IMR-90 (cell line): ENCODE measurements around the gene ENAH. TPM values are rescaled to one million over a fixed set of nuclear protein-coding genes. Genes with fewer than 3 reads are reported as not detected.
A peak's percentile ranks its signal among the peaks of the same experiment; 100 is the strongest.

ENCODE experiments used
- ATAC-seq: fragments of 200-7000 bp; cut with Tn5 transposase; 2 replicates; pipeline ENCODE4 v1.9.1; 2020; ENCODE audit warnings: low read depth, mild to moderate bottlenecking, moderate library complexity
- BruUV-seq: library from RNA; stranded (reverse); fragments of 400-500 nt; replicated peaks from 2 replicates; lab custom pipeline; 2021; lab: Mats Ljungman, UMichigan
- CTCF ChIA-PET: fragments of 300-600 bp; formaldehyde crosslinking; extraction: SDS; loops from one replicate; lab custom pipeline; 2021; ENCODE audit warnings: antibody characterized with exemption; lab: Yijun Ruan, JAX
- POLR2A ChIA-PET: fragments of 300-600 bp; sonication (Branson Sonifier 250); formaldehyde crosslinking; loops from one replicate; lab custom pipeline; 2022; ENCODE audit warnings: antibody characterized with exemption; ENCODE audit not compliant: unreplicated experiment; lab: Charles Lee
- DNase-seq: peaks from one replicate; pipeline ENCODE4 v3.0.0; 2013
- H2AFZ ChIP-seq: replicated peaks from 2 replicates; pipeline ENCODE3; 2013; ENCODE audit warnings: low read length, mild to moderate bottlenecking; ENCODE audit not compliant: poor library complexity
- H2AK5ac ChIP-seq: 2 replicates; pipeline ENCODE4 v1.6.1; 2013; ENCODE audit warnings: low read depth, low read length, inconsistent platforms
- H2AK9ac ChIP-seq: replicated peaks from 2 replicates; pipeline ENCODE3; 2013; ENCODE audit warnings: mild to moderate bottlenecking, low read depth, low read length, moderate library complexity; ENCODE audit not compliant: poor library complexity
- H2BK120ac ChIP-seq: 2 replicates; pipeline ENCODE4 v1.6.1; 2013; ENCODE audit warnings: low read depth, low read length, inconsistent platforms
- H2BK15ac ChIP-seq: 3 replicates; pipeline ENCODE4 v1.6.1; 2013; ENCODE audit warnings: low read depth, low read length, inconsistent platforms
- H2BK20ac ChIP-seq: 2 replicates; pipeline ENCODE4 v1.6.1; 2013; ENCODE audit warnings: low read depth, mild to moderate bottlenecking, inconsistent platforms, low read length, moderate library complexity
- H2BK5ac ChIP-seq: 2 replicates; pipeline ENCODE4 v1.6.1; 2013; ENCODE audit warnings: mild to moderate bottlenecking, low read depth, low read length, inconsistent platforms; ENCODE audit not compliant: poor library complexity, severe bottlenecking
- H3K14ac ChIP-seq: replicated peaks from 2 replicates; pipeline ENCODE4 v1.6.1; 2013; ENCODE audit warnings: low read depth, low read length, inconsistent platforms
- H3K18ac ChIP-seq: 2 replicates; pipeline ENCODE4 v1.6.1; 2013; ENCODE audit warnings: low read depth, low read length, control low read depth
- H3K23ac ChIP-seq: 2 replicates; pipeline ENCODE4 v1.6.1; 2013; ENCODE audit warnings: low read depth, low read length, inconsistent platforms
- H3K27ac ChIP-seq: 2 replicates; pipeline ENCODE4 v1.5.1; 2013; ENCODE audit warnings: mild to moderate bottlenecking, control low read depth, low read length; ENCODE audit not compliant: insufficient read depth
- H3K27me3 ChIP-seq: 2 replicates; pipeline ENCODE4 v1.6.1; 2013; ENCODE audit warnings: low read length; ENCODE audit not compliant: control insufficient read depth, insufficient read depth
- H3K36me3 ChIP-seq: 2 replicates; pipeline ENCODE4 v1.6.1; 2013; ENCODE audit warnings: low read length, mixed read lengths; ENCODE audit not compliant: control insufficient read depth, insufficient read depth
- H3K4ac ChIP-seq: 2 replicates; pipeline ENCODE4 v1.6.1; 2013; ENCODE audit warnings: low read depth, low read length, inconsistent platforms
- H3K4me1 ChIP-seq: 2 replicates; pipeline ENCODE4 v1.6.1; 2013; ENCODE audit warnings: low read length, mixed read lengths; ENCODE audit not compliant: control insufficient read depth, insufficient read depth
- H3K4me2 ChIP-seq: 2 replicates; pipeline ENCODE4 v1.6.1; 2013; ENCODE audit warnings: low read depth, mild to moderate bottlenecking, control low read depth, low read length, moderate library complexity
- H3K4me3 ChIP-seq: 2 replicates; pipeline ENCODE4 v1.5.1; 2013; ENCODE audit warnings: low read depth, mild to moderate bottlenecking, control low read depth, low read length, moderate library complexity; ENCODE audit not compliant: insufficient read depth
- H3K56ac ChIP-seq: 2 replicates; pipeline ENCODE4 v1.6.1; 2013; ENCODE audit warnings: low read length, inconsistent platforms; ENCODE audit not compliant: insufficient read depth; ENCODE audit errors: extremely low read depth
- H3K79me1 ChIP-seq, 2 experiments: 2 replicates each; pipeline ENCODE4 v1.6.1; 2013; ENCODE audit warnings: low read length in 2 of 2, inconsistent platforms in 1 of 2, low read depth in 1 of 2
- H3K9ac ChIP-seq: 2 replicates; pipeline ENCODE4 v1.6.1; 2013; ENCODE audit warnings: low read depth, low read length, control low read depth
- H3K9me1 ChIP-seq: 2 replicates; pipeline ENCODE4 v1.6.1; 2013; ENCODE audit warnings: low read length, inconsistent platforms; ENCODE audit not compliant: insufficient read depth
- H3K9me3 ChIP-seq: 2 replicates; pipeline ENCODE4 v1.6.1; 2013; ENCODE audit warnings: low read length; ENCODE audit not compliant: control insufficient read depth, insufficient read depth
- H4K20me1 ChIP-seq: 2 replicates; pipeline ENCODE4 v1.6.1; 2013; ENCODE audit warnings: low read length, inconsistent platforms; ENCODE audit not compliant: insufficient read depth
- H4K5ac ChIP-seq: 2 replicates; pipeline ENCODE4 v1.6.1; 2013; ENCODE audit warnings: mild to moderate bottlenecking, low read depth, low read length, control low read depth
- H4K8ac ChIP-seq, 2 experiments: 2 replicates each; pipeline ENCODE4 v1.6.1; 2013; ENCODE audit warnings: low read depth in 2 of 2, low read length in 2 of 2, control low read depth in 1 of 2, inconsistent platforms in 1 of 2
- H4K91ac ChIP-seq: 2 replicates; pipeline ENCODE4 v1.6.1; 2013; ENCODE audit warnings: low read depth, low read length, inconsistent platforms; ENCODE audit not compliant: insufficient read depth
- CEBPB ChIP-seq: IDR thresholded peaks from 2 replicates; pipeline ENCODE4 v1.6.1; 2012; ENCODE audit warnings: low read depth, low read length, improper control_type of control experiment
- RAD21 ChIP-seq: IDR thresholded peaks from 2 replicates; pipeline ENCODE4 v1.6.1; 2012; ENCODE audit warnings: low read length, improper control_type of control experiment
- RCOR1 ChIP-seq: IDR thresholded peaks from 2 replicates; pipeline ENCODE4 v1.6.1; 2012; ENCODE audit warnings: mild to moderate bottlenecking, low read length, improper control_type of control experiment; ENCODE audit not compliant: insufficient replicate concordance
- WGBS, 2 experiments: methylation state at CpG; one replicate each; pipeline versions ENCODE4 v1.1.5 to v1.1.7; 2013; ENCODE audit warnings: missing lambda C conversion rate in 2 of 2; ENCODE audit not compliant: insufficient read length in 1 of 2; ENCODE audit errors: extremely low coverage in 2 of 2; 5-methylcytosine and 5-hydroxymethylcytosine counted together
- dilution Hi-C: fragments of 300-500 bp; cut with HindIII; formaldehyde crosslinking; loops from one replicate; pipeline ENCODE4 v1.14.3; 2018; ENCODE audit warnings: low sequenced_read_pairs; ENCODE audit not compliant: unreplicated experiment
- in situ Hi-C: fragments of 300-500 bp; cut with MboI; formaldehyde crosslinking; loops from 3 replicates; pipeline ENCODE4 v1.14.3; 2019; ENCODE audit warnings: low sequenced_read_pairs, inconsistent platforms, mixed read lengths
- intact Hi-C: fragments of 100-400 bp; cut with micrococcal nuclease; formaldehyde crosslinking; loops from 2 replicates; pipeline ENCODE4 v1.10.0; 2022
- polyA plus RNA-seq, 3 experiments: library from polyadenylated mRNA; depleted of rRNA; stranded (reverse); fragments of >200 nt; gene quantifications; 2 replicates each; pipeline ENCODE4 v1.2.3, GENCODE V29; 2012; ENCODE audit warnings: low replicate concordance in 1 of 3
- total RNA-seq: library from RNA; depleted of rRNA; stranded (reverse); fragments of >200 nt; gene quantifications from 2 replicates; pipeline ENCODE4 v1.2.3, GENCODE V29; 2012

ENAH gene
- total and polyA plus RNA-seq, 2 of the 4 experiments (the other 2 are of a cell fraction), result 61.3 to 86.9 TPM

DNA sequence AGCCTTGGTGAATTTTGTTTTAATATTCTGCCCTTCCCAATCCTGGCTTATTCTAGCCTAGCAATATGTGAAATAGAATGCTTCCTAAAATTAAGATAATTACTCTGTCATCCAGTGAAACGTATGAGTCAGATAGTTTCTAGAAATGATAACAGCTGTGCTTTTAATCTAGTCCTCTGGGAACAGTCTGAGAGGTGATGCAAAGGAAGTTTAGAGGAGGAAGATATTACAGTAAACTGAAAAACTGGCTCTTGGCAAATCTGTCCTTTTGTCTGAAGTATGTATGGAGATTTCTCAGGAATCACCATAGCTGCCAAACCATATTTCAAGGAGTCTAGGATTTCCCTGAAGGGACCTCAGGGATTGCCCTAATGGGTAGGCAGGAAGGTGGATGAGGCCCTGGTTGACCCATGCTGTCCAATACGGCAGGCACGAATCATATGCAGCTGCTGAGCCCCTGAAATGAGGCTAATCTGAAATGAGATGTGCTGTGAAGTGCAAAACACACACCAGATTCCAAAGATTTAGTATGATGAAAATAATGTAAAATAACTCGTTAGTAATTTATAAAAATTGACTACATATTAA lies 154.3 kb downstream of the ENAH start:
- Histone ChIP-seq H4K20me1 (peaks cover 3% of the 10 kb centered on the region; the same call in 1 of the 2 replicates), H2BK20ac (no peak overlapping the region), H4K5ac (no peak overlapping the region), H3K27me3 (no peaks in the 10 kb centered on the region), H2AK5ac (no peak overlapping the region), H3K9me3 (no peaks in the 10 kb centered on the region), H3K18ac (no peak overlapping the region), H2BK120ac (no peak overlapping the region), H4K91ac (no peak overlapping the region), H3K4me2 (no peak overlapping the region), H3K27ac (no peak overlapping the region), H3K9me1 (peaks cover 3% of the 10 kb centered on the region; the same call in 1 of the 2 replicates), H3K4me1 (0 out of 2 replicates have a peak, but pooled peaks cover 2% of the 10 kb centered on the region), H3K14ac (no peak overlapping the region), H2BK5ac (no peak overlapping the region), H4K8ac (peak overlapping the region in 1 of 2 experiments; percentile 48; a peak in 2 of 4 replicates), H3K4me3 (no peak overlapping the region), H3K4ac (no peak overlapping the region), H3K56ac (no peak overlapping the region), H3K79me1 (peaks cover 3 to 7% of the 10 kb centered on the region in 2 experiments; a peak in 2 of 4 replicates), H2AFZ (no peak overlapping the region), H3K9ac (no peak overlapping the region), H3K36me3 (peaks cover 3% of the 10 kb centered on the region), H3K23ac (0 out of 2 replicates have a peak overlapping the region, but pooled peaks have one; percentile 4), H2BK15ac (no peak overlapping the region), H2AK9ac (no peak overlapping the region)
- peak; percentile 68 for DNase-seq
- POLR2A ChIA-PET, result interaction anchor here (0.5 kb wide), 1 partner anchor 281 kb away, joined by 5 read pairs; no protein-coding TSS in a partner anchor
- ATAC-seq, result peak; percentile 83
- in situ Hi-C loops (no loop called here), dilution Hi-C loops (no loop called here), intact Hi-C loops (no loop called here)
- CTCF ChIA-PET, result interaction anchor here (0.7 to 2.0 kb wide), 4 partner anchors 18 to 274 kb away, joined by 3 to 6 read pairs (median 4); no protein-coding TSS in a partner anchor
- TF ChIP-seq RCOR1 (no peak), RAD21 (no peak), CEBPB (0 out of 2 replicates have a peak, but pooled peaks have one; percentile 16)
- BruUV-seq, result no TSS peak
- WGBS, 2 experiments, result no CpG with 5 or more reads among the region's 4 CpGs
